Kidney (tissue), 22 donors: ENCODE measurements around the gene ZNF473. TPM values are rescaled to one million over a fixed set of nuclear protein-coding genes. Genes with fewer than 3 reads are reported as not detected.

Experiments used
- DNase-seq, 5 donors: peaks; one replicate each; pipeline ENCODE4 v3.0.0-alpha.2; 2013 to 2020
- FAIRE-seq: peaks from 2 replicates; lab custom pipeline; 2012; peaks lifted over from hg19 to GRCh38; lab: Jason Lieb, UNC
- H3K27ac ChIP-seq, 2 donors: one replicate each; pipeline ENCODE4 v1.7.0; 2013; ENCODE audit warnings: low read depth in 2 of 2, low read length in 2 of 2, inconsistent platforms in 1 of 2
- H3K27me3 ChIP-seq: one replicate; pipeline ENCODE4 v1.7.1; 2013; ENCODE audit warnings: low read length, inconsistent platforms; ENCODE audit not compliant: control insufficient read depth, insufficient read depth
- H3K36me3 ChIP-seq, 3 donors: one replicate each; pipeline versions ENCODE4 v1.7.0 to v1.7.1; 2013; ENCODE audit warnings: low read length in 3 of 3, control low read depth in 1 of 3, inconsistent platforms in 1 of 3; ENCODE audit not compliant: insufficient read depth in 3 of 3, control insufficient read depth in 2 of 3
- H3K4me1 ChIP-seq, 3 donors: one replicate each; pipeline versions ENCODE4 v1.7.0 to v1.7.1; 2013; ENCODE audit warnings: low read length in 3 of 3, inconsistent platforms in 1 of 3, low read depth in 1 of 3; ENCODE audit not compliant: control insufficient read depth in 2 of 3, insufficient read depth in 2 of 3
- H3K4me3 ChIP-seq, 3 donors: one replicate each; pipeline versions ENCODE4 v1.7.0 to v1.8.1; 2013; ENCODE audit warnings: low read length in 3 of 3, control low read depth in 1 of 3, inconsistent platforms in 1 of 3
- H3K9ac ChIP-seq, 3 donors: one replicate each; pipeline versions ENCODE4 v1.7.0 to v1.7.1; 2013; ENCODE audit warnings: low read length in 3 of 3, control low read depth in 1 of 3, inconsistent platforms in 1 of 3
- H3K9me3 ChIP-seq, 3 donors: one replicate each; pipeline versions ENCODE4 v1.7.0 to v1.7.1; 2013; ENCODE audit warnings: low read length in 3 of 3, control low read depth in 1 of 3, inconsistent platforms in 1 of 3; ENCODE audit not compliant: control insufficient read depth in 2 of 3, insufficient read depth in 1 of 3
- intact Hi-C: fragments of 100-400 bp; cut with DNase I; formaldehyde crosslinking; loops from one replicate; pipeline ENCODE4 v1.11.1; 2022
- long read RNA-seq, 10 donors: library from polyadenylated mRNA in 1 of 10; unstranded in 1 of 10; transcript quantifications; one replicate each; pipeline ENCODE4 v2.0.0 and lab custom pipeline, GENCODE V29; 2021 to 2026
- polyA plus RNA-seq: library from polyadenylated mRNA; stranded (reverse); fragments of 350-450 nt; fragmentation: Illumina TruSeq; extraction: RNeasy Lipid Tissue Mini Kit (QIAGEN cat#74804); gene quantifications from one replicate; pipeline ENCODE4 v1.2.3, GENCODE V29; 2014; ENCODE audit warnings: low read depth, low replicate concordance; ENCODE audit not compliant: insufficient read depth
- total RNA-seq: library from RNA; stranded (reverse); fragmentation: NEBNext Ultra II Directional; extraction: Animal tissue kit (Norgen Biotek cat#: 25700); gene quantifications from one replicate; pipeline ENCODE4 v1.2.1, GENCODE V29; 2021
- TF ChIP-seq, protein P1 (sequence below): IDR thresholded peaks from 3 replicates; pipeline ENCODE4 v1.5.1; 2012; ENCODE audit warnings: mild to moderate bottlenecking, moderate library complexity, borderline replicate concordance; ENCODE audit not compliant: insufficient read depth; ENCODE audit errors: extremely low read depth
- donor health status: control.
- donor health status: control.
- donor health status: control.
- donor health status: control.
- donor health status: control.
- donor health status: DM: yes; HTN: yes; CAD: no.
- donor health status: Normal renal cell carcinoma (clear cell type).

Gene ZNF473
- total RNA-seq: 10.7 TPM
- 2.6 TPM for polyA plus RNA-seq
- long read RNA-seq, donor 1, full-length matches to known transcripts: 7 of 7 reads
- long read RNA-seq, donor 1, partial matches to known transcripts: 0 of 7 reads
- long read RNA-seq, donor 1, other reads (novel, unspliced or antisense): 0 of 7 reads
- long read RNA-seq, donor 2, full-length matches to known transcripts: 6 of 6 reads
- long read RNA-seq, donor 2, partial matches to known transcripts: 0 of 6 reads
- long read RNA-seq, donor 2, other reads (novel, unspliced or antisense): 0 of 6 reads
- long read RNA-seq, donor 3, full-length matches to known transcripts: 14 of 14 reads
- long read RNA-seq, donor 3, partial matches to known transcripts: 0 of 14 reads
- long read RNA-seq, donor 3, other reads (novel, unspliced or antisense): 0 of 14 reads
- long read RNA-seq, donor 4, full-length matches to known transcripts: 7 of 7 reads
- long read RNA-seq, donor 4, partial matches to known transcripts: 0 of 7 reads
- long read RNA-seq, donor 4, other reads (novel, unspliced or antisense): 0 of 7 reads
- long read RNA-seq, donor 5, full-length matches to known transcripts: 1 of 1 reads
- long read RNA-seq, donor 5, partial matches to known transcripts: 0 of 1 reads
- long read RNA-seq, donor 5, other reads (novel, unspliced or antisense): 0 of 1 reads
- long read RNA-seq, donor 6, full-length matches to known transcripts: 4 of 4 reads
- long read RNA-seq, donor 6, partial matches to known transcripts: 0 of 4 reads
- long read RNA-seq, donor 6, other reads (novel, unspliced or antisense): 0 of 4 reads
- long read RNA-seq, donor 7, full-length matches to known transcripts: 4 of 6 reads
- long read RNA-seq, donor 7, partial matches to known transcripts: 0 of 6 reads
- long read RNA-seq, donor 7, other reads (novel, unspliced or antisense): 2 of 6 reads
- long read RNA-seq, donor 8, full-length matches to known transcripts: 2 of 2 reads
- long read RNA-seq, donor 8, partial matches to known transcripts: 0 of 2 reads
- long read RNA-seq, donor 8, other reads (novel, unspliced or antisense): 0 of 2 reads
- long read RNA-seq, donor 9, full-length matches to known transcripts: 1 of 1 reads
- long read RNA-seq, donor 9, partial matches to known transcripts: 0 of 1 reads
- long read RNA-seq, donor 9, other reads (novel, unspliced or antisense): 0 of 1 reads
- long read RNA-seq, donor 10, full-length matches to known transcripts: 2 of 2 reads
- long read RNA-seq, donor 10, partial matches to known transcripts: 0 of 2 reads
- long read RNA-seq, donor 10, other reads (novel, unspliced or antisense): 0 of 2 reads

DNA sequence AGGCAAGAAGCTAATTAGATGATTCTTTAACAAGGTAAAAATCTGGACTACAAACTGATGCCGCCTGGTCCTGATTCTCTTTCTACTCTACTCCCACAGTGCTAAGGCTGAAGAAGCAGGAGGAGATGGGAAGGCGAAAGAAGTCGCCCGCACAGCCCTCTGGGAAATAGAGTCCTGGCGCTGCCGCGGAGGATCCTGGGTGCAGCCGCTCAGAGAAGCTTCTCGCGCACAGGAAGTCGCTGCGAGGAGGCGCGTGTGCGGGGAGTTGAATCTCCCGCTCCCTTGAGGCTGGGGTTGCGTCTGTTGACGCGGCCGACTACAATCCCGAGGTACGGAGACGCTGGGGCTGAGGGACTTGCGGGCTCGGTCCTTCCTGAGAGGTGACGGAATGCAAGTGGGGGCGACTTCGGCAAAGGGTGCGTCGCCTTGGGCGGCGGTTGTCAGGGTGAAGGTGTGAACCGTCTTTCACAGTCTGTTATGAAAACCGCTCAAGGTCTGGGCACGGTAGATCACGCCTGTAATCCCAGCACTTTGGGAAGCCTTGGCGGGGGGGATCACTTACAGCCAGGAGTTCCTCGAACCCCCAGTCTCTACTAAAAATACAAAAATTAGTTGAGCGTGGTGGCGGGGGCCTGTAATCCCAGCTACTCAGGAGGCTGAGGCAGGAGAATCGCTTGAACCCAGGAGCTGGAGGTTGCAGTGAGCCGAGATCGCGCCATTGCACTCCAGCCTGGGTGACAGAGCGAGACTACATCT, at the start of gene ZNF473:
Gene ZNF473 (plus strand): TSS at position 212 of the 756 bp plus-strand sequence. CDS start 5,078 bp downstream, outside the sequence.
- Histone ChIP-seq H3K4me3 (peak within 1 kb of the TSS; percentile 84 to 98 (median 98)), H3K36me3 (peaks cover 0 to 6% (median 0%) of the 10 kb centered on the region in 3 donors), H3K9ac (peak within 1 kb of the TSS; percentile 82 to 98 (median 97)), H3K27me3 (no peaks in the 10 kb centered on the region), H3K9me3 (no peaks in the 10 kb centered on the region), H3K4me1 (peaks cover 0 to 14% (median 12%) of the 10 kb centered on the region in 3 donors), H3K27ac (peak within 1 kb of the TSS; percentile 95 to 97)
- intact Hi-C loops: no loop called here
- TF ChIP-seq, protein P1, sequence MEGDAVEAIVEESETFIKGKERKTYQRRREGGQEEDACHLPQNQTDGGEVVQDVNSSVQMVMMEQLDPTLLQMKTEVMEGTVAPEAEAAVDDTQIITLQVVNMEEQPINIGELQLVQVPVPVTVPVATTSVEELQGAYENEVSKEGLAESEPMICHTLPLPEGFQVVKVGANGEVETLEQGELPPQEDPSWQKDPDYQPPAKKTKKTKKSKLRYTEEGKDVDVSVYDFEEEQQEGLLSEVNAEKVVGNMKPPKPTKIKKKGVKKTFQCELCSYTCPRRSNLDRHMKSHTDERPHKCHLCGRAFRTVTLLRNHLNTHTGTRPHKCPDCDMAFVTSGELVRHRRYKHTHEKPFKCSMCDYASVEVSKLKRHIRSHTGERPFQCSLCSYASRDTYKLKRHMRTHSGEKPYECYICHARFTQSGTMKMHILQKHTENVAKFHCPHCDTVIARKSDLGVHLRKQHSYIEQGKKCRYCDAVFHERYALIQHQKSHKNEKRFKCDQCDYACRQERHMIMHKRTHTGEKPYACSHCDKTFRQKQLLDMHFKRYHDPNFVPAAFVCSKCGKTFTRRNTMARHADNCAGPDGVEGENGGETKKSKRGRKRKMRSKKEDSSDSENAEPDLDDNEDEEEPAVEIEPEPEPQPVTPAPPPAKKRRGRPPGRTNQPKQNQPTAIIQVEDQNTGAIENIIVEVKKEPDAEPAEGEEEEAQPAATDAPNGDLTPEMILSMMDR: no peak
- FAIRE-seq: no peak
- DNase-seq: peak in 4 of 5 donors; percentile 96 to 98 (median 97)

GRCh38 chr19:49976496-49976895, 49.3 kb upstream of the ZNF473 start:
- DNase-seq (no peak), FAIRE-seq (no peak)
- H3K4me3 ChIP-seq: no peak overlapping the region
- H3K27ac ChIP-seq: no peak overlapping the region
- no peak overlapping the region for H3K9ac ChIP-seq
- intact Hi-C loops: no loop called here
- no peaks in the 10 kb centered on the region for H3K27me3 ChIP-seq
- no peaks in the 10 kb centered on the region for H3K9me3 ChIP-seq
- TF ChIP-seq, protein P1: no peak
- no peaks in the 10 kb centered on the region for H3K4me1 ChIP-seq
- H3K36me3 ChIP-seq: peaks cover 0 to 7% (median 4%) of the 10 kb centered on the region in 3 donors

DNA sequence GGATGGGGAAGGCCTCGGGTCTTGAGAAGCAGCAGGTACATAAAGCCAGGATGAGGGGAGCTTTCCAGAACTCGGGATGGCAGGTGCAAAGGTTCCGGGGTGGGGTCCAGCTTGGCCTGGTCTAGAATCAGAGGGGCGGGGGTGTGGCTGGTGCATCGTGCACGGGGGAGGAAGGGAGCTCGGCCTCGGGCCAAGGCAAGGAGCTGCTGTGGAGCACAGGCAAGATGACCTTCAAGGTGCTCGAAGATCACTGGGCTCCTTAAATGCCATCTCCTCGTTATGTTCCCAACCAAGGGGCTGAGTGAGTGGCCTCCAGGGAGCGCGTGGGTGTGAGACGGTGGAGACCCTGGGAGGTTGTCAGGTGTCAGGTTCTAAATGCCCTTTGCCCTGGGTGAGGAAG, 48.7 kb upstream of the ZNF473 start:
- FAIRE-seq (no peak), DNase-seq (no peak)
- intact Hi-C loops: no loop called here

More for the DNA sequence above, 48.7 kb upstream of the ZNF473 start:
- Histone ChIP-seq H3K4me3 (no peak overlapping the region), H3K4me1 (no peaks in the 10 kb centered on the region), H3K36me3 (peaks cover 0 to 12% (median 4%) of the 10 kb centered on the region in 3 donors), H3K9ac (no peak overlapping the region), H3K27ac (no peak overlapping the region), H3K27me3 (no peaks in the 10 kb centered on the region), H3K9me3 (no peaks in the 10 kb centered on the region)
- TF ChIP-seq, protein P1: no peak
